Measurements from ENCODE around the gene STK39. TPM values are rescaled to one million over a fixed set of nuclear protein-coding genes. Genes with fewer than 3 reads are reported as not detected.

STK39 gene
- total and polyA plus RNA-seq, 2 donors (not counting 1 experiment from before 2014, with no cell fraction given) = 2.3 to 14.6 TPM

DNA sequence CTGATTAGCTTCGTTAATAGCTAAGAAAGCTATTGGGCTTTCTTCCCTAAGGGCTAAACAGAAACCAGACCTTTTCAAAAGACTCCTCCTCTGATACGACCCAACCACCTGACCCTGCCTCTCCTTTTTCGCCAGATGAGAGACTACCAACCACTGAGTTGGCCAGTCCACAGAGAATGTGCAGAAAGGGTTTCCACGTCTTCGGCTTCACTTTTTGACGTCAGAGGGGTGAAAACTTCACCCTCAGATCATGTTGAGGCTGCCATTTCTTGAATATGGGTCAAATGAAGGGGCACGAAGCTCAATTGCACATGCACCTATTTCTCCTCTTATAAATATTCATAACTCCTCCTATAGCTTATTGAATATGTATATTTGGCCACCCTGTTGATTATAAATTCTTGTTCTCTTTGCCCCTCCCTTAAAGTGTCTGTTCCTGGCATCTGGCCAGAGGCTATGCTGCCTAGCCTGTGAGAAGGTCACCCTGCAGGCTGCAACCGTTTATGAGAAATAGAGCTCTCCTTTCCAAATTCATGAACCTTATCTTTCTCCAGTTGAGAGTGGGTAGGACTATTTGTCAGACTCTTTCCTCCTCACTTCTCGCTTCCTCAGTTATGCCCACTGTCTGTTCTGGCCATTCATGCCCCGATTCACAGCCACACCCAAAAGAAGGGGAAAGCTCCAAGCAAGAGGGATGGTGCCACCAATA is 301.6 kb downstream of the STK39 start:
- Histone ChIP-seq H2AFZ (ENCODE audit: insufficient read depth, low read depth, low read length, poor library complexity, severe bottlenecking) (no peak overlapping the region), H3K27me3 (replicated peaks in 1 of 4; ENCODE audit: control extremely low read depth in 1 of 4, control insufficient read depth in 3 of 4, insufficient read depth in 4 of 4, low read length in 3 of 4) (no peaks in the 10 kb centered on the region), H3K9ac (ENCODE audit: low read length) (no peak overlapping the region), H3K9me3 (ENCODE audit: control extremely low read depth in 1 of 3, control insufficient read depth in 2 of 3, insufficient read depth in 1 of 3, low read length in 2 of 3) (no peaks in the 10 kb centered on the region), H4K20me1 (ENCODE audit: control insufficient read depth, insufficient read depth, low read length, poor library complexity, severe bottlenecking) (no peaks in the 10 kb centered on the region), H3K79me2 (ENCODE audit: control insufficient read depth, insufficient read depth, low read length) (no peaks in the 10 kb centered on the region), H3K4me2 (replicated peaks; ENCODE audit: low read depth, low read length, poor library complexity, severe bottlenecking) (no peak overlapping the region), H3K4me3 (ENCODE audit: control extremely low read depth in 1 of 5, extremely low read depth in 1 of 5, insufficient read depth in 1 of 5, low read depth in 2 of 5, low read length in 4 of 5) (no peak overlapping the region), H3K4me1 (ENCODE audit: control insufficient read depth in 2 of 2, insufficient read depth in 2 of 2, low read length in 2 of 2) (no peaks in the 10 kb centered on the region), H3K27ac (ENCODE audit: low read length in 2 of 2) (no peak overlapping the region), H3K36me3 (replicated peaks in 1 of 2; ENCODE audit: control extremely low read depth in 1 of 2, control insufficient read depth in 1 of 2, extremely low read depth in 1 of 2, insufficient read depth in 2 of 2, low read length in 1 of 2) (no peaks in the 10 kb centered on the region)
- Mint-ChIP-seq H3K27me3 (no peaks in the 10 kb centered on the region), H3K27ac (no peak overlapping the region), H3K9me3 (ENCODE audit: insufficient read depth) (no peaks in the 10 kb centered on the region), H3K4me1 (no peaks in the 10 kb centered on the region), H3K4me3 (no peak overlapping the region)
- POLR2A ChIA-PET = no interaction called here
- no peak for DNase-seq
- no peak for TF ChIP-seq EZH2 (IDR thresholded peaks at IDR 0.05; ENCODE audit: borderline replicate concordance, insufficient read depth, low read depth, low read length, poor library complexity, severe bottlenecking)
- TF ChIP-seq, protein P1, sequence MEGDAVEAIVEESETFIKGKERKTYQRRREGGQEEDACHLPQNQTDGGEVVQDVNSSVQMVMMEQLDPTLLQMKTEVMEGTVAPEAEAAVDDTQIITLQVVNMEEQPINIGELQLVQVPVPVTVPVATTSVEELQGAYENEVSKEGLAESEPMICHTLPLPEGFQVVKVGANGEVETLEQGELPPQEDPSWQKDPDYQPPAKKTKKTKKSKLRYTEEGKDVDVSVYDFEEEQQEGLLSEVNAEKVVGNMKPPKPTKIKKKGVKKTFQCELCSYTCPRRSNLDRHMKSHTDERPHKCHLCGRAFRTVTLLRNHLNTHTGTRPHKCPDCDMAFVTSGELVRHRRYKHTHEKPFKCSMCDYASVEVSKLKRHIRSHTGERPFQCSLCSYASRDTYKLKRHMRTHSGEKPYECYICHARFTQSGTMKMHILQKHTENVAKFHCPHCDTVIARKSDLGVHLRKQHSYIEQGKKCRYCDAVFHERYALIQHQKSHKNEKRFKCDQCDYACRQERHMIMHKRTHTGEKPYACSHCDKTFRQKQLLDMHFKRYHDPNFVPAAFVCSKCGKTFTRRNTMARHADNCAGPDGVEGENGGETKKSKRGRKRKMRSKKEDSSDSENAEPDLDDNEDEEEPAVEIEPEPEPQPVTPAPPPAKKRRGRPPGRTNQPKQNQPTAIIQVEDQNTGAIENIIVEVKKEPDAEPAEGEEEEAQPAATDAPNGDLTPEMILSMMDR (IDR thresholded peaks at IDR 0.05) = no peak
- ATAC-seq (ENCODE audit: low read depth) = no peak
- 93% methylated on average over 6 of the region's 10 CpGs for WGBS (ENCODE audit: insufficient coverage)
- CTCF ChIA-PET = interaction anchor here (0.8 kb wide), 1 partner anchor 173 kb away, joined by 3 read pairs; no protein-coding TSS in a partner anchor
- intact Hi-C loops (cut with micrococcal nuclease) = no loop called here

DNA sequence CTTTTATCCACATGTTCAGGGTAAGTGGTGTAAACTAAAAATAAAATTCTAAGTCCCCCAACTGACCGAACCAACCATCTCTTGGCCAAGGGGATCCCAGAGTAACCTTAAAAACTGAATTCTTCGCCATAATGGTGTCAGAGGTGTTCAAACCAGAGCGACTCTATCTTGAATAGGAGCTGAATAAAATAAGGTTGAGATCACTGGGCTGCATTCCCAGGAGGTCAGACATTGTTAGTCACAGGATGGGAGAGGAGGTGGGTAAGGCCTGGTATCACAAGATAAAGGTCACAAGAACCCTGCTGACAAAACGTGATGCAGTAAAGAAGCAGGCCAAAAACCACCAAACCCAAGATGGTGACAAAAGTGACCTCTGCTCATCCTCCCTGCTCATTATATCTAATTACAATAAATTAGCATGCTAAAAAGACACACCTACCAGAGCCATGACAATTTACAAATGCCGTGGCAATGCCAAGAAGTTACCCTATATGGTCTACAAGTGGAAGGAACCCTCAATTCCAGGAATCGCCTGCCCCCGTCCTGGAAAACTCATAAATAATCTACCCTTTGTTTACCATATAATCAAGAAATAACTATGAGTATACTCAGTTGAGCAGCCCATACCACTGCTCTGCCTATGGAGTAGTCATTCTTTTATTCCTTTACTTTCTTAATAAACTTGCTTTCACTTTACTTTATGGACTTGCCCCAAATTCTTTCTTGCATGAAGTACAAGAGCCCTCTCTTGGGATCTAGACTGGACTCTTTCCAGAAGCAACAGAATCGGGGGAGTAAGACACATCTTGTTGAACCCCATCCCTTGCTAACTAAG is 302.4 kb downstream of the STK39 start:
- intact Hi-C loops (cut with micrococcal nuclease) = no loop called here
- no peaks in the 10 kb centered on the region for H4K20me1 ChIP-seq (ENCODE audit: control insufficient read depth, insufficient read depth, low read length, poor library complexity, severe bottlenecking)
- ATAC-seq (ENCODE audit: low read depth) (no peak), DNase-seq (no peak)
- H3K4me3 ChIP-seq (ENCODE audit: control extremely low read depth in 1 of 5, extremely low read depth in 1 of 5, insufficient read depth in 1 of 5, low read depth in 2 of 5, low read length in 4 of 5) = no peak overlapping the region
- no peak overlapping the region for H3K4me2 ChIP-seq (replicated peaks; ENCODE audit: low read depth, low read length, poor library complexity, severe bottlenecking)
- POLR2A ChIA-PET = no interaction called here
- no peaks in the 10 kb centered on the region for H3K36me3 ChIP-seq (replicated peaks in 1 of 2; ENCODE audit: control extremely low read depth in 1 of 2, control insufficient read depth in 1 of 2, extremely low read depth in 1 of 2, insufficient read depth in 2 of 2, low read length in 1 of 2)
- H3K27ac ChIP-seq (ENCODE audit: low read length in 2 of 2) = no peak overlapping the region
- 90% methylated on average over 5 of the region's 8 CpGs for WGBS (ENCODE audit: insufficient coverage)
- H3K9me3 Mint-ChIP-seq (ENCODE audit: insufficient read depth) = no peaks in the 10 kb centered on the region
- no peaks in the 10 kb centered on the region for H3K27me3 ChIP-seq (replicated peaks in 1 of 4; ENCODE audit: control extremely low read depth in 1 of 4, control insufficient read depth in 3 of 4, insufficient read depth in 4 of 4, low read length in 3 of 4)
- CTCF ChIA-PET = interaction anchor here (2.2 kb wide), 1 partner anchor 175 kb away, joined by 10 read pairs; no protein-coding TSS in a partner anchor
- H3K27me3 Mint-ChIP-seq = no peaks in the 10 kb centered on the region
- no peak overlapping the region for H3K9ac ChIP-seq (ENCODE audit: low read length)
- no peaks in the 10 kb centered on the region for H3K4me1 ChIP-seq (ENCODE audit: control insufficient read depth in 2 of 2, insufficient read depth in 2 of 2, low read length in 2 of 2)
- no peak overlapping the region for H3K4me3 Mint-ChIP-seq
- H2AFZ ChIP-seq (ENCODE audit: insufficient read depth, low read depth, low read length, poor library complexity, severe bottlenecking) = no peak overlapping the region
- H3K79me2 ChIP-seq (ENCODE audit: control insufficient read depth, insufficient read depth, low read length) = no peaks in the 10 kb centered on the region
- TF ChIP-seq EZH2 (IDR thresholded peaks at IDR 0.05; ENCODE audit: borderline replicate concordance, insufficient read depth, low read depth, low read length, poor library complexity, severe bottlenecking) = no peak
- TF ChIP-seq, protein P1 (IDR thresholded peaks at IDR 0.05) = no peak
- H3K9me3 ChIP-seq (ENCODE audit: control extremely low read depth in 1 of 3, control insufficient read depth in 2 of 3, insufficient read depth in 1 of 3, low read length in 2 of 3) = no peaks in the 10 kb centered on the region
- H3K4me1 Mint-ChIP-seq = no peaks in the 10 kb centered on the region
- no peak overlapping the region for H3K27ac Mint-ChIP-seq

All from B cell (primary cell).